Measurements from ENCODE around the gene CASK. TPM values are rescaled to one million over a fixed set of nuclear protein-coding genes. Genes with fewer than 3 reads are reported as not detected.

Gene CASK
- polyA plus RNA-seq, 1 donor from 2014 or later: 58.3 TPM

DNA sequence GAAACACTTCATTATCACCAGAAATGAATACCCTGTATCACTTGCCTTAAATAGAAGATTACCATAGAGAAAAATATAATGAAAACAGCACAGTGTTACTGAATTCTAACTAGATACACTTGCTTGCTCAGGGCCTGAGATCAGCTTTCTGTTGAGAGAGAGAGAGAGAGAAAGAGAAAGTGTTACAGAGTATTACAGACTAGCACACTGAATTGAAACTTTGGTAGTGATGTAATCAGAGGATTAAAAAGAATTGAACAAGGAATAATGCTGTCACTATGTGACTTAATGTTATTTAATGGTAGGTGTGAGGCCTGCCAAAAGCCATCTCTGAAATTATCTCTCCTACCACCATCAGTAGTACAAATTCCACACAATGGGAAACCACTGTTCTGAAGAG lies 35.5 kb upstream of the CASK start:
- H3K36me3 ChIP-seq (ENCODE audit: insufficient read depth, low read length): no peaks in the 10 kb centered on the region
- H3K9ac ChIP-seq (ENCODE audit: low read length): no peak overlapping the region
- no peaks in the 10 kb centered on the region for H3K27me3 ChIP-seq (ENCODE audit: insufficient read depth, low read depth, low read length)
- H4K20me1 ChIP-seq (ENCODE audit: insufficient read depth): no peaks in the 10 kb centered on the region
- no peaks in the 10 kb centered on the region for H3K79me2 ChIP-seq (replicated peaks; ENCODE audit: insufficient read depth, low read length)
- no peak overlapping the region for H3K4me3 ChIP-seq (ENCODE audit: low read length)
- H3K4me2 ChIP-seq (ENCODE audit: low read length): no peak overlapping the region
- peak; percentile 24 for TF ChIP-seq POLR2AphosphoS5 (IDR thresholded peaks at IDR 0.05)
- no peak for TF ChIP-seq EP300 (conservative IDR thresholded peaks at IDR 0.05; ENCODE audit: poor library complexity, severe bottlenecking)
- TF ChIP-seq, protein P1, sequence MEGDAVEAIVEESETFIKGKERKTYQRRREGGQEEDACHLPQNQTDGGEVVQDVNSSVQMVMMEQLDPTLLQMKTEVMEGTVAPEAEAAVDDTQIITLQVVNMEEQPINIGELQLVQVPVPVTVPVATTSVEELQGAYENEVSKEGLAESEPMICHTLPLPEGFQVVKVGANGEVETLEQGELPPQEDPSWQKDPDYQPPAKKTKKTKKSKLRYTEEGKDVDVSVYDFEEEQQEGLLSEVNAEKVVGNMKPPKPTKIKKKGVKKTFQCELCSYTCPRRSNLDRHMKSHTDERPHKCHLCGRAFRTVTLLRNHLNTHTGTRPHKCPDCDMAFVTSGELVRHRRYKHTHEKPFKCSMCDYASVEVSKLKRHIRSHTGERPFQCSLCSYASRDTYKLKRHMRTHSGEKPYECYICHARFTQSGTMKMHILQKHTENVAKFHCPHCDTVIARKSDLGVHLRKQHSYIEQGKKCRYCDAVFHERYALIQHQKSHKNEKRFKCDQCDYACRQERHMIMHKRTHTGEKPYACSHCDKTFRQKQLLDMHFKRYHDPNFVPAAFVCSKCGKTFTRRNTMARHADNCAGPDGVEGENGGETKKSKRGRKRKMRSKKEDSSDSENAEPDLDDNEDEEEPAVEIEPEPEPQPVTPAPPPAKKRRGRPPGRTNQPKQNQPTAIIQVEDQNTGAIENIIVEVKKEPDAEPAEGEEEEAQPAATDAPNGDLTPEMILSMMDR (IDR thresholded peaks at IDR 0.05; ENCODE audit: poor library complexity, severe bottlenecking): no peak
- no peak for TF ChIP-seq MXI1 (conservative IDR thresholded peaks at IDR 0.05; ENCODE audit: poor library complexity, severe bottlenecking)
- no peak for TF ChIP-seq SMC3 (conservative IDR thresholded peaks at IDR 0.05; ENCODE audit: poor library complexity)
- no peaks in the 10 kb centered on the region for H3F3A ChIP-seq (ENCODE audit: insufficient read depth, low read length, poor library complexity, severe bottlenecking)
- H3K27ac ChIP-seq (ENCODE audit: low read length): no peak overlapping the region
- no peaks in the 10 kb centered on the region for H3K9me2 ChIP-seq (ENCODE audit: insufficient read depth, low read length)
- no peaks in the 10 kb centered on the region for H3K9me3 ChIP-seq (ENCODE audit: low read length)
- no peak overlapping the region for H2AFZ ChIP-seq (ENCODE audit: low read depth, low read length)

DNA sequence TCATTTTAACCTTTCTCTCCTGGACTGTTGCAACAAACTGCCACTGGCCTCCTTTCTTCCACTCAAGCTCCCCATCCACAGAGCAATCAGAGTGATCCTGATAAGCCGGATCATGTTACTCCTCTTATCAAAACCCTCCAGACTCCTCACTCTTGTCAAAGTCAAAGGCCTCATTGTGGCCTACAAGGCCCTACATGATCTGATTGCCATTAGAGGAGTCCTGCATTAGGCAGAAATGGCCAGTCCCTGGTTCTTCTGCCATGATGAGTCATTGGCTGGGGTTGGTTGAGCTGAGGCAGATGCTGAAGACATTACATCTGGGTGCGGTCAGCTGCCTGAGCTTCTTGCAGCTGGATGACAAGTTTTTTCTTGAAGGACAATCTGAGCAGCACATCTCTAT lies 32.7 kb upstream of the CASK start:
- H3K36me3 ChIP-seq (ENCODE audit: insufficient read depth, low read length): no peaks in the 10 kb centered on the region
- H3K27ac ChIP-seq (ENCODE audit: low read length): no peak overlapping the region
- H4K20me1 ChIP-seq (ENCODE audit: insufficient read depth): no peaks in the 10 kb centered on the region
- H3K27me3 ChIP-seq (ENCODE audit: insufficient read depth, low read depth, low read length): no peaks in the 10 kb centered on the region
- H3K4me3 ChIP-seq (ENCODE audit: low read length): no peak overlapping the region
- no peak overlapping the region for H3K4me2 ChIP-seq (ENCODE audit: low read length)
- no peaks in the 10 kb centered on the region for H3K9me3 ChIP-seq (ENCODE audit: low read length)
- no peaks in the 10 kb centered on the region for H3F3A ChIP-seq (ENCODE audit: insufficient read depth, low read length, poor library complexity, severe bottlenecking)
- no peaks in the 10 kb centered on the region for H3K79me2 ChIP-seq (replicated peaks; ENCODE audit: insufficient read depth, low read length)
- no peak for TF ChIP-seq TAF1 (IDR thresholded peaks at IDR 0.05; ENCODE audit: low read depth)
- TF ChIP-seq POLR2AphosphoS5 (IDR thresholded peaks at IDR 0.05): no peak
- no peak for TF ChIP-seq MXI1 (conservative IDR thresholded peaks at IDR 0.05; ENCODE audit: poor library complexity, severe bottlenecking)
- TF ChIP-seq, protein P2, sequence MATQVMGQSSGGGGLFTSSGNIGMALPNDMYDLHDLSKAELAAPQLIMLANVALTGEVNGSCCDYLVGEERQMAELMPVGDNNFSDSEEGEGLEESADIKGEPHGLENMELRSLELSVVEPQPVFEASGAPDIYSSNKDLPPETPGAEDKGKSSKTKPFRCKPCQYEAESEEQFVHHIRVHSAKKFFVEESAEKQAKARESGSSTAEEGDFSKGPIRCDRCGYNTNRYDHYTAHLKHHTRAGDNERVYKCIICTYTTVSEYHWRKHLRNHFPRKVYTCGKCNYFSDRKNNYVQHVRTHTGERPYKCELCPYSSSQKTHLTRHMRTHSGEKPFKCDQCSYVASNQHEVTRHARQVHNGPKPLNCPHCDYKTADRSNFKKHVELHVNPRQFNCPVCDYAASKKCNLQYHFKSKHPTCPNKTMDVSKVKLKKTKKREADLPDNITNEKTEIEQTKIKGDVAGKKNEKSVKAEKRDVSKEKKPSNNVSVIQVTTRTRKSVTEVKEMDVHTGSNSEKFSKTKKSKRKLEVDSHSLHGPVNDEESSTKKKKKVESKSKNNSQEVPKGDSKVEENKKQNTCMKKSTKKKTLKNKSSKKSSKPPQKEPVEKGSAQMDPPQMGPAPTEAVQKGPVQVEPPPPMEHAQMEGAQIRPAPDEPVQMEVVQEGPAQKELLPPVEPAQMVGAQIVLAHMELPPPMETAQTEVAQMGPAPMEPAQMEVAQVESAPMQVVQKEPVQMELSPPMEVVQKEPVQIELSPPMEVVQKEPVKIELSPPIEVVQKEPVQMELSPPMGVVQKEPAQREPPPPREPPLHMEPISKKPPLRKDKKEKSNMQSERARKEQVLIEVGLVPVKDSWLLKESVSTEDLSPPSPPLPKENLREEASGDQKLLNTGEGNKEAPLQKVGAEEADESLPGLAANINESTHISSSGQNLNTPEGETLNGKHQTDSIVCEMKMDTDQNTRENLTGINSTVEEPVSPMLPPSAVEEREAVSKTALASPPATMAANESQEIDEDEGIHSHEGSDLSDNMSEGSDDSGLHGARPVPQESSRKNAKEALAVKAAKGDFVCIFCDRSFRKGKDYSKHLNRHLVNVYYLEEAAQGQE (IDR thresholded peaks at IDR 0.05; ENCODE audit: borderline replicate concordance): no peak
- TF ChIP-seq, protein P1 (IDR thresholded peaks at IDR 0.05; ENCODE audit: poor library complexity, severe bottlenecking): no peak
- no peak for TF ChIP-seq EZH2 (IDR thresholded peaks at IDR 0.05; ENCODE audit: borderline replicate concordance, insufficient read depth, low read length, poor library complexity, severe bottlenecking)
- TF ChIP-seq RAD21 (conservative IDR thresholded peaks at IDR 0.05): no peak
- TF ChIP-seq SMC3 (conservative IDR thresholded peaks at IDR 0.05; ENCODE audit: poor library complexity): no peak
- no peak for TF ChIP-seq EP300 (conservative IDR thresholded peaks at IDR 0.05; ENCODE audit: poor library complexity, severe bottlenecking)
- H2AFZ ChIP-seq (ENCODE audit: low read depth, low read length): no peak overlapping the region
- H3K9me2 ChIP-seq (ENCODE audit: insufficient read depth, low read length): no peaks in the 10 kb centered on the region
- no peak overlapping the region for H3K9ac ChIP-seq (ENCODE audit: low read length)
